ENCODE results near the gene SOX1.

GRCh38 chr13:112055915-112056269, 11.1 kb upstream of the SOX1 start:
- TF ChIP-seq POLR2A (IDR thresholded peaks at IDR 0.05) (no peak), CTCF (IDR thresholded peaks at IDR 0.05) (no peak)
